Neutrophil (primary cell): ENCODE results near the gene ST8SIA1.

Source experiments
- H3K27ac ChIP-seq: fragments of 200-600 bp; sonication (generic); 2 replicates; pipeline ENCODE4 v1.5.1; 2016; ENCODE audit warnings: mild to moderate bottlenecking, moderate library complexity
- H3K27me3 ChIP-seq: fragments of 200-600 bp; sonication (generic); 2 replicates; pipeline ENCODE4 v1.6.0; 2016; ENCODE audit warnings: mild to moderate bottlenecking
- H3K36me3 ChIP-seq: fragments of 200-600 bp; sonication (generic); 2 replicates; pipeline ENCODE4 v1.5.1; 2017
- H3K4me1 ChIP-seq, 2 experiments: fragments of 200-600 bp in 1 of 2; sonication (generic) in 1 of 2; 1 replicate in 1 of 2; 2 replicates in 1 of 2; pipeline versions ENCODE4 v1.5.1 to v1.6.1; 2013 to 2016; ENCODE audit warnings: low read depth in 1 of 2, low read length in 1 of 2, mild to moderate bottlenecking in 1 of 2, moderate library complexity in 1 of 2; ENCODE audit not compliant: control insufficient read depth in 1 of 2, insufficient read depth in 1 of 2
- H3K4me3 ChIP-seq, 2 experiments: fragments of 200-600 bp in 1 of 2; sonication (generic) in 1 of 2; 1 replicate in 1 of 2; 2 replicates in 1 of 2; pipeline ENCODE4 v1.5.1; 2013 to 2016; ENCODE audit warnings: low read depth in 1 of 2, low read length in 1 of 2, mild to moderate bottlenecking in 1 of 2, moderate library complexity in 1 of 2
- H3K9me3 ChIP-seq: fragments of 200-600 bp; sonication (generic); 2 replicates; pipeline ENCODE4 v1.5.1; 2016
- TF ChIP-seq, protein P1 (sequence below): fragments of 200-600 bp; sonication (generic); IDR thresholded peaks from 2 replicates; pipeline ENCODE4 v1.5.1; 2016; ENCODE audit warnings: antibody characterized with exemption

Gene ST8SIA1

DNA sequence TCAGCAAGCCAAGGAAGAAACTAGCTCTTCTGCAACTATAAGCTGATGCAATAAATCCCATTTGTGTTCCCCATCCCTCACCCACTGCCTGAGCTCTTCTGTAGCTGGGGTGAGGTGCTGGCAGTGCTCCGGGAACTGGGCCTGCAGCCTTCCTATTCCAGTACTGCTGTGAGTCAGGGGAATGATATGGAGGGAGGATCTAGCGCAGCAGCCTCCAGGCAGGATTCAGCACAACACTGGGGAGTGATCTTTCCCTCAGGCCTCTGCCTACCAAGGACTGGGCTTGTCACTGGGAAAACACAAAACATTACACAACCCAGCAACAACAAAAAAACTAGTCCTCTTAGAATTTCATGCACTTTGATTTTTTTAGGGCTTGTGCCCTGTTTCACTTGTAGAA lies 58.7 kb downstream of the ST8SIA1 start:
- no peaks in the 10 kb centered on the region for H3K9me3 ChIP-seq
- TF ChIP-seq, protein P1, sequence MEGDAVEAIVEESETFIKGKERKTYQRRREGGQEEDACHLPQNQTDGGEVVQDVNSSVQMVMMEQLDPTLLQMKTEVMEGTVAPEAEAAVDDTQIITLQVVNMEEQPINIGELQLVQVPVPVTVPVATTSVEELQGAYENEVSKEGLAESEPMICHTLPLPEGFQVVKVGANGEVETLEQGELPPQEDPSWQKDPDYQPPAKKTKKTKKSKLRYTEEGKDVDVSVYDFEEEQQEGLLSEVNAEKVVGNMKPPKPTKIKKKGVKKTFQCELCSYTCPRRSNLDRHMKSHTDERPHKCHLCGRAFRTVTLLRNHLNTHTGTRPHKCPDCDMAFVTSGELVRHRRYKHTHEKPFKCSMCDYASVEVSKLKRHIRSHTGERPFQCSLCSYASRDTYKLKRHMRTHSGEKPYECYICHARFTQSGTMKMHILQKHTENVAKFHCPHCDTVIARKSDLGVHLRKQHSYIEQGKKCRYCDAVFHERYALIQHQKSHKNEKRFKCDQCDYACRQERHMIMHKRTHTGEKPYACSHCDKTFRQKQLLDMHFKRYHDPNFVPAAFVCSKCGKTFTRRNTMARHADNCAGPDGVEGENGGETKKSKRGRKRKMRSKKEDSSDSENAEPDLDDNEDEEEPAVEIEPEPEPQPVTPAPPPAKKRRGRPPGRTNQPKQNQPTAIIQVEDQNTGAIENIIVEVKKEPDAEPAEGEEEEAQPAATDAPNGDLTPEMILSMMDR, result no peak
- H3K4me3 ChIP-seq, result no peak overlapping the region
- H3K27me3 ChIP-seq, result peaks cover 11% of the 10 kb centered on the region
- H3K4me1 ChIP-seq, result no peaks in the 10 kb centered on the region
- H3K36me3 ChIP-seq, result no peaks in the 10 kb centered on the region
- no peak overlapping the region for H3K27ac ChIP-seq

DNA sequence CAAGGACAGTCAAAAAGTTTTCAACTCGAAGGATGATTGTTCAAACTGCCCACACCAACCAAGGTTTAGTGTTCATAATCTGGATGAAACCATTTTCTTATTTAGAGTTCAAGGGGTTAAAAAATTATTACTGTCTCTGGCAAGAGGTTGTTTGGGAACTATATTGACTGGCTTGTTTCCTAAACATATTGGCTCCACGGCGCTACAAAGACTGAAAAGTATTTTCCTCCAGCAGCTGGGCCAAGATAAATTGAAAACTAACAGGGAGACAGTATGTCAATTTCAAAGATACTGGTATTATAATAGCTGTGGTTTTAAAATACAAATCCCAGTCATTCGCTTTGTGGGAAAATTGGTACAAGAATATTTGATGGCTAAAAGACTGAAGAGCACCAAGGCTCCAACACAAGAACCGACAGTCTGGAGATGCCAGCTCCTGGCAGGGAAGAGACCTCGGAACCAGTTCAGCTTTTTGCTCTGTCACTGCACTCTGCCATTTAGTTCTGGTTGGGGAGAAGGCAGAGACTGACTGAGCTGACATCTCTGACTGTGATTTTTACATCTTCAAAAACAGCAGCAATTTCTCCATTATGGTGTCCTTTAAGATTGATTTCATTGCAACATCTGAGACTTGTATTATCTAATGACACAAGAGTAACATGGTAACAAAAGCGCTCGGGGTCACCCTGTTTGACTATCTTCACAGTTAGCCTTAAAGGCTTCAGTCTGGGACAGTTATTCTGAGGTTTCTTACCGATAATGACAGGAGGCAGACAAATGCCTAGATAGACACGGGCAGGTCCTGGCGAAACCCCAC lies 62.0 kb downstream of the ST8SIA1 start:
- Histone ChIP-seq H3K27me3 (peaks cover 36% of the 10 kb centered on the region), H3K27ac (no peak overlapping the region), H3K4me1 (no peaks in the 10 kb centered on the region), H3K4me3 (no peak overlapping the region), H3K36me3 (no peaks in the 10 kb centered on the region), H3K9me3 (no peaks in the 10 kb centered on the region)
- TF ChIP-seq, protein P1, result no peak

DNA sequence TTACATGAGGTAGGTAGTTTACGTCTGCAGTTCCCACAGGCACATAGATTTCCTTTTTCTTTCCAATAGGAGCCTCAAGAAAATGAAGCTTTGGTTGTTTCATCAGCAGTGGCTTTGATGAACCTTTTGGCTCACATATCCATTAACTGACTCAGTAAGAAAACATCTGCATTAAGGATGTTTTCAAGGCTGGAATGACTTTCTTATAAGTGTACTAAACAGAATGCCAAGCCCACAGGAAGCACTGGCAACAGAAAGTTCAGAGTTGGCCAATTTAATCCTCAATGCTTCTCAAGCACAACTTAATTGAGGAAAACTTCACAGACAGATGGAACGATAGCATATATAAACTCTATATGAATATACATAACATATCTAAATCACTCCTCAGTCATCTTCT lies 63.5 kb downstream of the ST8SIA1 start:
- Histone ChIP-seq H3K27ac (no peak overlapping the region), H3K9me3 (no peaks in the 10 kb centered on the region), H3K4me1 (no peaks in the 10 kb centered on the region), H3K27me3 (peaks cover 36% of the 10 kb centered on the region), H3K36me3 (no peaks in the 10 kb centered on the region), H3K4me3 (no peak overlapping the region)
- TF ChIP-seq, protein P1, result no peak

DNA sequence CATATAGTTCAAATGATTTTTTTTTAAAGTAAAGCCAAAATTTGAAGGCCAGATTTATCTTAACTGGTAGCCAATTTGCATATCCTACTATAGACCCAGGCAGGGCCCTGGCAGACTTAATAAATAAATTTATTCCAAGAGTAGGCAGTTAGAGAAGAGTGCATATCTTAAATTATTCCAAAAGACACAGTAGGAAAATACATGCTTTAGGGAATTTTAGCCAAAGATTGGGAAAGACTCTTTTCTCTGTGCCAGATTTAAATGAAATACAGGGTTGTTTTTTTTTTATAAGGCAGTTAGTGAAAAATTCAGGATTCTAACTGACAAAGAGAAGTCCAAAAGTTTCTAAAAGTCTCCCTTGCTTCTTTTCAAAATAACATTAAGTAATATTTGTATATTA lies 65.5 kb downstream of the ST8SIA1 start:
- TF ChIP-seq, protein P1, result no peak
- H3K36me3 ChIP-seq, result no peaks in the 10 kb centered on the region
- no peak overlapping the region for H3K4me3 ChIP-seq
- no peak overlapping the region for H3K27ac ChIP-seq
- H3K9me3 ChIP-seq, result no peaks in the 10 kb centered on the region
- H3K27me3 ChIP-seq, result peaks cover 56% of the 10 kb centered on the region
- H3K4me1 ChIP-seq, result no peaks in the 10 kb centered on the region

DNA sequence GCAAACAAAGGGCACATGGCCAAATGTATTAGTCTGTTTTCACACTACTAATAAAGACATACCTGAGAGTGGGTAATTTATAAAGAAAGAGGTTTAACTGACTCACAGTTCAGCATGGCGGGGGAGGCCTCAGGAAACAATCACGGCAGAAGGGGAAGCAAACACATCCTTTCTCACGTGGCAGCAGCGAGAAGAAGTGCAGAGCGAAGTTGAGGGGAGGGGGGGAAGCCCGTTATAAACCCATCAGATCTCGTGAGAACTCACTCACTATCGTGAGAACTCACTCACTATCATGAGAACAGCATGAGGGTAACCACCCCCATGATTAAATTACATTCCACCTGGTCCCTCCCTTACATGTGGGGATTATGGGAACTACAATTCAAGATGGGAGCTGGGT lies 66.1 kb downstream of the ST8SIA1 start:
- Histone ChIP-seq H3K9me3 (no peaks in the 10 kb centered on the region), H3K4me1 (no peaks in the 10 kb centered on the region), H3K36me3 (no peaks in the 10 kb centered on the region), H3K27ac (no peak overlapping the region), H3K4me3 (no peak overlapping the region), H3K27me3 (peaks cover 57% of the 10 kb centered on the region)
- TF ChIP-seq, protein P1, result no peak
